HG03280 (cell line): ENCODE results near the gene HES2.
"Not testable (repeated sequence)": the region's sequence is repeated elsewhere in the genome, so short reads cannot be mapped to it uniquely, and the experiment has no call there.

Source experiments
- ATAC-seq: cut with Tn5 transposase; IDR thresholded peaks from one replicate; pipeline ENCODE4 v1.9.1; 2021; ENCODE audit warnings: mild to moderate bottlenecking, moderate library complexity; ENCODE audit not compliant: unreplicated experiment

Gene HES2

GRCh38 chr1:6391951-6392808 lies 27.5 kb downstream of the HES2 start:
- ATAC-seq = no peak

- ATAC-seq = no peak
Measured at GRCh38 chr1:6389971-6390370, 29.7 kb downstream of the HES2 start.

- no peak for ATAC-seq
Measured at GRCh38 chr1:6386371-6386949, 33.3 kb downstream of the HES2 start.

- ATAC-seq = no peak
Measured at GRCh38 chr1:6385488-6386191, 34.1 kb downstream of the HES2 start.

GRCh38 chr1:6384962-6385361 lies 34.8 kb downstream of the HES2 start:
- no peak for ATAC-seq

GRCh38 chr1:6384135-6384534 lies 35.6 kb downstream of the HES2 start:
- ATAC-seq = no peak

GRCh38 chr1:6380037-6380436 lies 39.7 kb downstream of the HES2 start:
- no peak for ATAC-seq

GRCh38 chr1:6378096-6378746 lies 41.5 kb downstream of the HES2 start:
- no peak for ATAC-seq

- no peak for ATAC-seq
Measured at GRCh38 chr1:6373961-6374720, 45.6 kb downstream of the HES2 start.

GRCh38 chr1:6372236-6372635 lies 47.5 kb downstream of the HES2 start:
- not testable (repeated sequence) for ATAC-seq

- ATAC-seq = no peak
Measured at GRCh38 chr1:6370006-6370405, 49.7 kb downstream of the HES2 start.

- no peak for ATAC-seq
Measured at GRCh38 chr1:6367381-6368012, 52.2 kb downstream of the HES2 start.

GRCh38 chr1:6365047-6365446 lies 54.7 kb downstream of the HES2 start:
- no peak for ATAC-seq

- not testable (repeated sequence) for ATAC-seq
Measured at GRCh38 chr1:6363085-6363884, 56.4 kb downstream of the HES2 start.
